Coronary artery (tissue), 2 donors: Measurements from ENCODE around the gene FOXD1.

ENCODE experiments used
- DNase-seq: peaks from one replicate; pipeline ENCODE4 v3.0.0-alpha.2; 2017; ENCODE audit warnings: low spot score
- H3K27ac ChIP-seq, 2 donors: fragments of 200-600 bp; sonication (generic); one replicate each; pipeline ENCODE4 v1.5.1; 2016 to 2019
- H3K4me3 ChIP-seq: fragments of 200-600 bp; sonication (generic); 2 replicates; pipeline ENCODE4 v1.5.1; 2016; ENCODE audit warnings: mild to moderate bottlenecking, moderate library complexity
- TF ChIP-seq, protein P1 (sequence below): fragments of 200-600 bp; sonication (generic); IDR thresholded peaks from one replicate; pipeline ENCODE4 v1.5.1; 2019; ENCODE audit warnings: antibody characterized with exemption

The FOXD1 gene

GRCh38 chr5:73450672-73451223 lies 2.2 kb upstream of the FOXD1 start:
- H3K4me3 ChIP-seq = peak overlapping the region; percentile 45
- TF ChIP-seq, protein P1, sequence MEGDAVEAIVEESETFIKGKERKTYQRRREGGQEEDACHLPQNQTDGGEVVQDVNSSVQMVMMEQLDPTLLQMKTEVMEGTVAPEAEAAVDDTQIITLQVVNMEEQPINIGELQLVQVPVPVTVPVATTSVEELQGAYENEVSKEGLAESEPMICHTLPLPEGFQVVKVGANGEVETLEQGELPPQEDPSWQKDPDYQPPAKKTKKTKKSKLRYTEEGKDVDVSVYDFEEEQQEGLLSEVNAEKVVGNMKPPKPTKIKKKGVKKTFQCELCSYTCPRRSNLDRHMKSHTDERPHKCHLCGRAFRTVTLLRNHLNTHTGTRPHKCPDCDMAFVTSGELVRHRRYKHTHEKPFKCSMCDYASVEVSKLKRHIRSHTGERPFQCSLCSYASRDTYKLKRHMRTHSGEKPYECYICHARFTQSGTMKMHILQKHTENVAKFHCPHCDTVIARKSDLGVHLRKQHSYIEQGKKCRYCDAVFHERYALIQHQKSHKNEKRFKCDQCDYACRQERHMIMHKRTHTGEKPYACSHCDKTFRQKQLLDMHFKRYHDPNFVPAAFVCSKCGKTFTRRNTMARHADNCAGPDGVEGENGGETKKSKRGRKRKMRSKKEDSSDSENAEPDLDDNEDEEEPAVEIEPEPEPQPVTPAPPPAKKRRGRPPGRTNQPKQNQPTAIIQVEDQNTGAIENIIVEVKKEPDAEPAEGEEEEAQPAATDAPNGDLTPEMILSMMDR = no peak
- H3K27ac ChIP-seq = no peak overlapping the region
- no peak for DNase-seq

- Histone ChIP-seq H3K27ac (no peak overlapping the region), H3K4me3 (no peak overlapping the region)
- DNase-seq = no peak
- TF ChIP-seq, protein P1 = no peak
These were observed 1.6 kb upstream of the FOXD1 start for GRCh38 chr5:73450137-73450536.

- Histone ChIP-seq H3K27ac (no peak overlapping the region), H3K4me3 (peak overlapping the region; percentile 68)
- DNase-seq = no peak
- TF ChIP-seq, protein P1 = no peak
These were observed 781 bp downstream of the FOXD1 start for GRCh38 chr5:73447530-73448462.

- TF ChIP-seq, protein P1 = no peak
- peak overlapping the region; percentile 68 for H3K4me3 ChIP-seq
- no peak for DNase-seq
- no peak overlapping the region for H3K27ac ChIP-seq
These were observed 1.7 kb downstream of the FOXD1 start for GRCh38 chr5:73446631-73447529.

GRCh38 chr5:73445665-73446630 lies 2.6 kb downstream of the FOXD1 start:
- DNase-seq = no peak
- H3K4me3 ChIP-seq = peak overlapping the region; percentile 68
- H3K27ac ChIP-seq = no peak overlapping the region
- TF ChIP-seq, protein P1 = no peak
